Stimulated activated naive B cell treated with anti-CD40 and anti-IgM and Interleukin-4, amounts not matched to agents 10 μg/mL and 1 μg/mL and 100 μg/mL, for 72 hours (primary cell): Measurements from ENCODE around the gene CROCC2.

Source experiments
- ATAC-seq, 2 donors: fragments of 150-1000 bp; cut with Tn5 transposase; replicated peaks; 2 replicates each; pipeline ENCODE4 v1.10.0; 2021; ENCODE audit warnings: moderate library complexity in 1 of 2
- DNase-seq: peaks from one replicate; pipeline ENCODE4 v3.0.0; 2021
- H3K27ac Mint-ChIP-seq: one replicate; pipeline ENCODE4 v1.8.0; 2022; ENCODE audit warnings: mild to moderate bottlenecking, mixed read lengths
- H3K27me3 Mint-ChIP-seq, 2 donors: one replicate each; pipeline ENCODE4 v1.8.0; 2022; ENCODE audit warnings: mixed read lengths in 2 of 2
- H3K36me3 Mint-ChIP-seq, 2 donors: one replicate each; pipeline ENCODE4 v1.8.0; 2022; ENCODE audit warnings: mixed read lengths in 2 of 2, mild to moderate bottlenecking in 1 of 2
- H3K4me1 Mint-ChIP-seq, 2 donors: one replicate each; pipeline ENCODE4 v1.8.0; 2022; ENCODE audit warnings: mixed read lengths in 2 of 2, mild to moderate bottlenecking in 1 of 2
- H3K4me3 Mint-ChIP-seq, 2 donors: one replicate each; pipeline ENCODE4 v1.8.0; 2022; ENCODE audit warnings: mild to moderate bottlenecking in 2 of 2, mixed read lengths in 2 of 2, moderate library complexity in 1 of 2
- H3K9me3 Mint-ChIP-seq, 2 donors: one replicate each; pipeline ENCODE4 v1.8.0; 2022; ENCODE audit warnings: mixed read lengths in 2 of 2, mild to moderate bottlenecking in 1 of 2

CROCC2 gene

DNA sequence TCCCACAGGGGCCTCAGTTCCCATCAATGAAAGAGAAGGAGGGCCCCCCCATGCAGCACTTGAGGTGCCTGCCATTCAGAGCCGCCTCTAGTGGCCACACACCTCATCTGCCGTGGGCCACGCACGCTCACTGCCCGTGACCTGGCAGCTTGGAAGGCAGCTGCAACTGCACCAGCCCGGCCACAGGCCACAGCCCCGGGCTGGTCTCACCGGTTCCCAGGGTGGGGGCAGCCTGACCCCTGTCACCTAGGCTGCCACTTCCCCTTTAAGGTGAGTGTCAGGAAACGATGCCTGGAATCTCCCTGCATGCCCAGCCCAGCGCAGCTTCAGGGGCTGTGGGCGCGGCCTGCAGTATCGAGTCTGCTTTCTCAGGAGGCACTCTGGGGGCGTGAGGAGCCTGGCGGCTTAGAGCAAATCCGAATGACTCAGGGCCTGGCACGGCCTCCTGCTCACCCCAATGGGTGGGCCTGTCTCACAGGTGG lies 12.7 kb upstream of the CROCC2 start:
- peaks cover 0 to 1% of the 10 kb centered on the region in 2 donors for H3K9me3 Mint-ChIP-seq
- peaks cover 0 to 5% of the 10 kb centered on the region in 2 donors for H3K4me1 Mint-ChIP-seq
- H3K4me3 Mint-ChIP-seq = peak overlapping the region in 1 of 2 donors; percentile 13
- no peaks in the 10 kb centered on the region for H3K36me3 Mint-ChIP-seq
- H3K27me3 Mint-ChIP-seq = peaks cover 0 to 16% of the 10 kb centered on the region in 2 donors
- peak overlapping the region; percentile 81 for H3K27ac Mint-ChIP-seq
- peak; percentile 54 for DNase-seq
- peak; percentile 11 to 84 for ATAC-seq

DNA sequence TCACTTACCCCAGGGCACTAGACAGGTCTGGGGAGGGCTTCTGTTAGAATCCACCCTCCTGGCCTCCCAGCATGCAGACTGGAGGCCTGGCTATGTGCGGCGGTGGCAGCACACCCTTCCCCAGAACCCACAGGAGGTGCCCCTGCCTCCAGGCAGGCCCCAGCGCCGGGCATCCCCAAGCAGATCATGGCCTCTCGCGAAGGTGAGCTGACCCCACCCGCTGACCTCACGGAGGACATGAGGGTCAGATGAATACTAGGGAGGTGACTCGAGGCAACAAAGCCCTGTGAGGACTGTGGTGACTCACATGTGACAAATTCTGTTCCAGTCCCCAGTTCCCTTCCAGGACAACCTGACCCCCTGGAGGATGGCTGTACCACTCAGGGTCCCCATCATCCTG lies 12.1 kb upstream of the CROCC2 start:
- Mint-ChIP-seq H3K27me3 (peaks cover 0 to 16% of the 10 kb centered on the region in 2 donors), H3K27ac (no peak overlapping the region), H3K4me1 (peaks cover 0 to 4% of the 10 kb centered on the region in 2 donors), H3K9me3 (no peaks in the 10 kb centered on the region), H3K4me3 (no peak overlapping the region), H3K36me3 (no peaks in the 10 kb centered on the region)
- ATAC-seq (peak in 1 of 2 donors; percentile 3), DNase-seq (no peak)

DNA sequence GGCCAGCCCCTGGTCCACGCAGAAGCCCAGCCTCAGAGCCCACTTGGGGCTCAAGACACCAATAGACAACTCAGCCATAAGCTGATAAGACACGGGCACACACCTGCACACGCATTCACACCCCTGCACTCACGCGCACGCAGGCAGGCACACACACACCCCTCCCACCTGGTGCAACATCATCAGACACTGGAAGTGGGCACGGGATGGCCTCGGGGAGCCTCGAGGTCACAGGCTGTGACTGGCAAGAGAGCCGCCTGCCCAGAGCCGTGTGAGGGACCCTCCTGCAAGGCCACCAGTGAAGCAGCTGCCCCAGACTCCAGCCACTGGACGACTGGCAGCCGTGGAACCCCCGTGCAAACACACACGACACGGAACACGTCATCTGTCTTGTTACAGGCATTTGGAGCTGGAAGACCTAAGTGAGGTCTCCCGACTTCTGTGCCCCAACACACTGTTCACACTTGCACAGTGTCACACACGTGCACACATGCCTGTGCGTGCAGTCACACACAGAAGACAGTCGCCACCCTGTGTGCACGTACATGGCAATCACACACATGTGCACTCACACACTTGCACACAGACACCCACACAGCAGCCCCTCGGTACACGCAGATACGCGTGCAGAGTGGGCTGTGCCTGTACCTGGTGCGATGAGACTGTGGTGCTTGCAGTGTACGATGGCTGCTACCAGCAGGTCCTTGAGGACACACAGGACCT lies 11.1 kb upstream of the CROCC2 start:
- peaks cover 0 to 4% of the 10 kb centered on the region in 2 donors for H3K4me1 Mint-ChIP-seq
- no peak overlapping the region for H3K27ac Mint-ChIP-seq
- no peaks in the 10 kb centered on the region for H3K9me3 Mint-ChIP-seq
- ATAC-seq = no peak
- H3K27me3 Mint-ChIP-seq = peaks cover 0 to 16% of the 10 kb centered on the region in 2 donors
- no peaks in the 10 kb centered on the region for H3K36me3 Mint-ChIP-seq
- H3K4me3 Mint-ChIP-seq = no peak overlapping the region
- DNase-seq = no peak

DNA sequence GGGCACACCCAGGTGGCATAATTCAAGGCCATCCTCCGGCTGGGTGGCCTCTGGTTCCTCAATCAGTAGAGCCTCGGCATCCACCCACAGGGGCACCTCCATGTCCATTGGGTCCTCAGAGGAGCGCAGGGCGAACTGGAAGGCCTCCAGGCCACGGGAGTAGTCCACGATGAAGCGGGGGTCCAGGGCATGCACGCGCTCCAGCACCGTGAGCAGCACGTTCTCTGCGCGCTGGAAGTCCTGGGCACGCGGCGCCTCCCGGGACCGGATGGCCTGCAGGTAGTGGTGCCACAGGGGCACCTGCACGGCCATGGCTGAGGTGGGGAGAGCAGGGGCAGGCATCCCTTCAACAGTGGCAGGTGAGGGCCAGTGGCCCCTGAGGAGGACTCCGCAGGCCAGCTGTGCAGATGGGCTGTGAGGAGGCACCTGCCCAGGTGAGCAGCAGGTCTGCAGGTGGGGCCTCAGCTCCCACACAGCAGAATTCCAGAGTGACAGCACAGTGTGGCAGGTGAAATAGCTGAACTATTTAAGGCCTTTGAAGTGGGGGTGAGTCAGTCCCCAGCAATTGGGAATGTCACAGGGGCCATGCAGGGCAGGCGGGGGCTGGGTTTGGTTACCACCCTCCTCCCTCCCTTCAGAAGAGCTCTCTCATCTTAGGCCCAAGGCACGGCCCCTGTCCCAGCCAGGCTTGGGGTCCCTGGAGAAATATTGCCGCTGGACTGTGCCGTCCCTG lies 10.3 kb upstream of the CROCC2 start, which contains the start of gene MAB21L4:
TSS of gene MAB21L4 (minus strand) at position 501 of the 733 bp plus-strand sequence. CDS start at position 342, 159 bp downstream.
- no peak within 1 kb of the TSS for H3K4me3 Mint-ChIP-seq
- ATAC-seq = no peak

DNA sequence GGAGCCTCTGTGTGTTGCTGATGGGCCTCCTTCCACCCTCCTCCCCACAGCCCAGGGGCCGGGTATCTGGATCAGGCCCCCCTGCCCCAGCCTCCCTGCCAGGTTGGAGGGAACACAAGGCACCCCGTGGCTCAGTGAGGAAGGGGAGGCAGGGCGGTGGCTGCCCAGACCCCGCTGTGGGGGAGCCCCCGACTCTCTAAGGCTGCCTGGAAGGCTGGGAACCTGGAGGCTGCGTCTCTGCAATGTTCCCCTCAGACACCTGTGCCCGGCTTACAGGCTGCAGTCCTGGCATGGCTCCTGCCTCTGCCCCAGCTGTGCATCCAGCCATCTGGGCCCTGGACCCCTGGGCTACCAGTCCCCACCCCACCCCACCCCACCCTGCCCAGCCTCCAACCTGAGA lies 9.7 kb upstream of the CROCC2 start:
- H3K27me3 Mint-ChIP-seq = peaks cover 8 to 21% of the 10 kb centered on the region in 2 donors
- DNase-seq (no peak), ATAC-seq (no peak)
- peaks cover 0 to 4% of the 10 kb centered on the region in 2 donors for H3K4me1 Mint-ChIP-seq
- peaks cover 6% of the 10 kb centered on the region in 2 donors for H3K9me3 Mint-ChIP-seq
- H3K27ac Mint-ChIP-seq = no peak overlapping the region
- no peak overlapping the region for H3K4me3 Mint-ChIP-seq
- H3K36me3 Mint-ChIP-seq = no peaks in the 10 kb centered on the region

More for the DNA sequence above, 10.3 kb upstream of the CROCC2 start, which contains the start of gene MAB21L4:
- Mint-ChIP-seq H3K9me3 (peaks cover 1 to 3% of the 10 kb centered on the region in 2 donors), H3K4me1 (peaks cover 0 to 4% of the 10 kb centered on the region in 2 donors), H3K27ac (no peak within 1 kb of the TSS), H3K27me3 (peaks cover 3 to 20% of the 10 kb centered on the region in 2 donors), H3K36me3 (no peaks in the 10 kb centered on the region)
- DNase-seq = no peak

DNA sequence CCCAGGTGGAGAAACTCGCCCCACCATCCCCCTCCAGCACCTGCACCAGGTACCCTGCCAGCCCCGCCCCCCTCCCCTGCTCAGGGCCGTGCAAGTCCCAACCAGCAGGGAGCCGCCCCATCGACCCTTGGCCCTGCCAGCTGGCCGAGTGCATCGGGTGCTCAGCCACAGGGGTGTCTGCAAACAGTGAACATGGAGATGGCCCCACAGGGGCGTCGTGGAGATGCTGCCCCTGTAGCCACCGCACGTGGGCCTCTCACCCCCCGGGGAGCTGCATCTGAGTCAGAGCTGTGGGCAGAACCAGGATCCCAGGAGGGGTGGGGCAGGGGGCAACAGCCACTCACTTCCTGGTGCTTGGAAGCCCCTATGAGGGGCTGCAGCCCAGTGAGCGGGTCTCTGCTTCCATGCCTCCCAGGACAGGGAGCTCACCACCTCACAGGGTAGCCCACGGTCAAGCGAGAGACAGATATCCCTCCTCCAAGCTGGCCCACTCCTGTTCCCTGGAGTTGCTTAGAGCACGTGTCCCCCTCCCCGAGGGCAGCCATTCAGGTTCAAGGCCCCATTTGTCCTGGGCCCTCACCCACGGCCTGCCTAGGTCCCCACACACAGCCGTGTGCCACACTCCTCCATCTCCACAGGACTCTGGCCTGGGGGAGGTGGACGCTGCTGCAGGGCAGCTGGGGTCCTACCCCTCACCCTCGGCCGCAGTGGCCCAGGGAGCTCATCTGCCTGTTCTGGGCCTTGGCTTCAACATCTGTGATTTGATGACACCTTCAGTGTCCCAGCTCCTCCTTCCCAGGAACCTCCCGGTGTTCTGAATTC lies 9.1 kb upstream of the CROCC2 start:
- DNase-seq = no peak
- Mint-ChIP-seq H3K4me3 (no peak overlapping the region), H3K27ac (no peak overlapping the region), H3K27me3 (peaks cover 8 to 22% of the 10 kb centered on the region in 2 donors), H3K36me3 (no peaks in the 10 kb centered on the region), H3K4me1 (peaks cover 0 to 4% of the 10 kb centered on the region in 2 donors), H3K9me3 (peaks cover 6% of the 10 kb centered on the region in 2 donors)
- ATAC-seq = no peak

DNA sequence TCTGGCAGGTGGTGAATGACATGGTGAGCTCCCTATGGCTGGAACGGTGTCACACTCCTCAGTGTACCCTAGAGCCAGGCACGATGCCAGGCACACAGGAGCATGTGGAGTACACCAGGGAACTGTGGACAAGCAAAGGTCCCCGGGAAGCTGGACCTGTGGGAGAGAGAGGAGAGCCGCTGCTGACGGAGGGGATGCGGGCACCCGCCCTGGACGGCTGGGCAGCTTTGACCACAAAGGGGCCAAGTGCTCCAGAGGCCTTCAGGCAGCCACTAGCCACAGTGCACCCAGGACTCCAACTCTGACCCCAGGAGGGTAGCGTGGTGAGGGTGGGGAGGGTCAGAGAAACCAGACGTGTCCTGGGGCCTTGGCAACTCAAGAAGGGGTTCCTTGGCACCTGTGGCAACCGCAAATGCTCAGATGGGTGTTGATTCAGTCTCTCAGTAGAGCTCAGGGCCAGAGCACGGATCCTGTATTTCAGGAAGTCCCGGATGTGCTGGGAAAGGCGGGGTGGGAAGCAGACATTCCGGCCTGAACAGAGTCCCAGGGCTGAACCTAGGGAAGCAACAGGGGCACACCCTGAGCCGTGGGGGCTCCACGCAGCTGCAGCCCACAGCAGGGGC lies 7.9 kb upstream of the CROCC2 start:
- Mint-ChIP-seq H3K4me1 (peaks cover 0 to 4% of the 10 kb centered on the region in 2 donors), H3K4me3 (no peak overlapping the region), H3K27ac (no peak overlapping the region), H3K9me3 (peaks cover 6% of the 10 kb centered on the region in 2 donors), H3K27me3 (peaks cover 8 to 27% of the 10 kb centered on the region in 2 donors), H3K36me3 (no peaks in the 10 kb centered on the region)
- ATAC-seq = no peak
- DNase-seq = no peak

DNA sequence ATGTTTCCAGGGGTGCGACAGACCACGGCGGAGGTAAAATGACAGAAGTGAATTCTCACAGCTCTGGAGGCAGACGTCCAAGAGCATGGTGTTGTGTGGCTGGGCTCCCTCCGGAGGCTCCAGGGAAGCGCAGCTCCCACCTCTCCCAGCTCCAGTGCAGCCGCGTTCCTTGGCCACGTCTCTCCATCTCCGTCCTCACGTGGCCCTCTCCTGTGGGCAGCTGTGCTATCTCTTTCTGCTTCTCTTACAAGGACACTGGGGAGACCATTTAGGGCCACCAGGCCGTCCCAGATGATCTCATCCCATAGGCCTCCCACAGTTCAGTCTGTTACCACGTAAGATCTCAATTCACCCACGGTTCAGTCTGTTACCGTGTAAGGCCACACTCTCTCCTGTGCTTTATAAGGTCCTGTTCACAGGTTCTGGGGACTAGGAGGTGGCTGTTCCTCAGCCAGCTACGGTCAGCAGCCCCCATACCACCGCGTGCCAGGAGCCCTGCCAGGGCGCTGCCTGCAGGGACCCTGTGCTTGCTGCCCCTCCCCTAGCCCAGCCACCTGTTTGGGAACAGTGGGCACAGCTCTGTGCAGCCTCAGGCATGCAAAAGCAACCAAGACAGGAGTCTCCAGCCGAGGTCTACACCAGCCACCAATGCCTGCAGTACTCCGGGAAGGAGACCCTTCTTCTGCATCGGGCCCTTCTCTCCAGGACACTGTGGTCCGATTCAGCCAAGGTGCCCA lies 7.2 kb upstream of the CROCC2 start:
- Mint-ChIP-seq H3K27ac (no peak overlapping the region), H3K4me3 (no peak overlapping the region), H3K36me3 (no peaks in the 10 kb centered on the region), H3K27me3 (peaks cover 8 to 27% of the 10 kb centered on the region in 2 donors), H3K9me3 (peaks cover 6% of the 10 kb centered on the region in 2 donors), H3K4me1 (no peaks in the 10 kb centered on the region)
- ATAC-seq (no peak), DNase-seq (no peak)

DNA sequence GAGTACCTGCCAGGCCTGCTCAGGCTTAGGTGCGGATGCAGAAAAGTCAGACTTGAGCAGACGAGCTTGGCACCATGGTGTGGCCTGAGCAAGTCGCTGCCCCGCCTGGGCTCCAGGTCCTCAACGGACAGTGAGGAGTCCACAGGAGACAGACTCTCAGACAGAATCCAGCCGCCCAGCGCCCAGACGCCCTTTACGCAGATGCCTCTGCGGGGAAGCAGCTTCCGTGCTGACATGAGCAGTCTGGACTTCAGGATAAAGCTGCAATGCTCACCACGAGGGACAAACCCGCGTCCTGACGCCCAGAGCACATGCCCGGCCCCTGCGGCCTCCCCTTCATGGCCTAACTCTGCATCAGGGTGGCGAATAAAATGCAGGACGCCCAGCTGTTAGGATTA lies 6.7 kb upstream of the CROCC2 start:
- DNase-seq (no peak), ATAC-seq (no peak)
- Mint-ChIP-seq H3K27me3 (peaks cover 8 to 27% of the 10 kb centered on the region in 2 donors), H3K4me1 (no peaks in the 10 kb centered on the region), H3K4me3 (no peak overlapping the region), H3K9me3 (peaks cover 6% of the 10 kb centered on the region in 2 donors), H3K27ac (no peak overlapping the region), H3K36me3 (no peaks in the 10 kb centered on the region)

DNA sequence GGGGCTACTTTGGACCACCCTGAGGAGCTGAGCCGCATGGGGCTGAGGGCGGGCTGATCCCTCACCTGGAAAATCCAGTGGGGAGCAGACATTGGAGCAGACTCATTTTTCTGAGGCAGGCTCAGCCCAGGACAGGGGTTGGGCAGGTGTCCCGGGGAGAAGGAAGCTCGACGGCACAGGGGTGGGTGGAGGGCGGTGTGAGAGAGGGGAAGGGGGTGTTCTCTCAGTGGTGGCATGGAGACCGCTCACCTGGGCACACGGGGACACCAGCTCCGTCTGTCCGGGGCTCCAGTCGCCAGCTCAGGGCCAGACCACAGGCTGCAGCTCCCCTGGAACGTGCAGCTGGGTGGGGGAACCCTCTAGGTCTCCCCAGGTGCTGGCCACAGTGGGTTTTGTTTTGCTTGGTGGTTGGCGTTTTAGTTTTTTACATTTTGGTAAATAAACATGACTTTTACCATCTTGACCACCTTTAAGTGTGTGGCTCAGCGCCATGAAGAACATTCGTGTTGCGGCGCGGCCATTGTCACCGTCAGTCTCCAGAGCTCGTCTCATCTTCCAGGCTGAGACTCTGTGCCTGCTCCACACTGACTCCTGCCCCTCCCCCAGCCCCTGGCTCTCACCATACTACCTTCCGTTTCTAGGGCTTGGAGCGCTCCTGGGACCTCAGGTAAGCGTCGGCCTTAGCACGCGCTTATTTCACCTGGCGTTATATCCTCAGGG lies 5.8 kb upstream of the CROCC2 start:
- no peak overlapping the region for H3K27ac Mint-ChIP-seq
- H3K9me3 Mint-ChIP-seq = peaks cover 6% of the 10 kb centered on the region in 2 donors
- H3K36me3 Mint-ChIP-seq = no peaks in the 10 kb centered on the region
- no peak for DNase-seq
- peaks cover 8 to 27% of the 10 kb centered on the region in 2 donors for H3K27me3 Mint-ChIP-seq
- no peak overlapping the region for H3K4me3 Mint-ChIP-seq
- ATAC-seq = no peak
- H3K4me1 Mint-ChIP-seq = no peaks in the 10 kb centered on the region

DNA sequence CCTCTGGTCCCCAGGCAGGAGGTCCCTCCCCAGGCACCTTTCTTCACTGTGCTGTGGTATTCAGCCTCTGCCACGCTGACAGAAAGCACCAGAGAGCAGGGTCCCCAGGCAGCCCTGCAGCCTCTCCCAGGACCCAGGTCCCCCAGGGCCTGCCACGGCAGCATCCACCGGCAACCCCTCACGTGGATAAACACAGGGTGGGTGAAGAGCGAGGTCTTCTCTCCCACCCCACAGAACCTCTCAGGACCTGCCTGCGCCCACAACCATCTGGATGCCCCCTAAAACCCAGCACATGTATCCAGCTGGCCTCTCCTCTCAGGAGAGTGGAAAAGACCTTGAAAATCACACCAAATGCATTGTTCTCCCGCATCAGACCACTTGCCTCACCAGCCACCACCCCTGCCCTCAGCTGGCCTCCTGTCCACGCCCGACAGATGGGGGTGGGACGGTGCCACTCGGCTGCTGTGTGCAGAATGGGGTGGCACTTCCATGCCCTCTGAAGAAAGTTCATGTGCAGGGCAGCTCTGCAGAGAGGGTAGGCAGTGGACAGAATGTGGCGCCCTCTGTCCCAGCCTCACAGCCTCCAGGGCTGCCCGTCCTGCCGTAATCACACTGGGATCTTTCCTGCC lies 4.0 kb upstream of the CROCC2 start:
- Mint-ChIP-seq H3K9me3 (peaks cover 6% of the 10 kb centered on the region in 2 donors), H3K27me3 (peaks cover 8 to 27% of the 10 kb centered on the region in 2 donors), H3K4me3 (no peak overlapping the region), H3K36me3 (no peaks in the 10 kb centered on the region), H3K4me1 (no peaks in the 10 kb centered on the region), H3K27ac (no peak overlapping the region)
- DNase-seq (no peak), ATAC-seq (no peak)

DNA sequence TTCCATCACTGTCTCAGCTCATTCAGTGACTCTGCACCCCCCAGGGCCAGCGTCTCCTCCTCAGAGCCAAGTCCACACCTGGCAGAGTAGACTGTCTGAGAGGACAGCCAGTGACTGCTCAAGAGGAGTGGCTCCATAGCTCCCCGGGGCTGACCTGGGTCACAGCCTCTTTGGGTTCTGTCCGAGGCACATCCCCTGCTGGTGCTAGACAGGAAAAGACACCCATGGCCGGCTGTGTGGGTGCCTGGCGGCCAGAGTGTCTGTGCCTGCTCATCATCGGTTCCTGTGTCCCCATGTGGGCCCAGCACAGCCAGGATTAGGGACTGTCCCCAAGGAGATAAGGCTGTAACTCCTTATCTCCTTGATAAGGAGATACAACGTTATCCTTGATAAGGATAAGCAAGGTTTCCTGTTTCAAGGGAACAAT lies 3.5 kb upstream of the CROCC2 start:
- Mint-ChIP-seq H3K27ac (no peak overlapping the region), H3K36me3 (no peaks in the 10 kb centered on the region), H3K9me3 (peaks cover 6% of the 10 kb centered on the region in 2 donors), H3K27me3 (peaks cover 11 to 21% of the 10 kb centered on the region in 2 donors), H3K4me3 (no peak overlapping the region), H3K4me1 (no peaks in the 10 kb centered on the region)
- ATAC-seq = no peak
- DNase-seq = no peak
